Endometrial microvascular endothelial cells (primary cell): ENCODE data around the gene CS. TPM values are rescaled to one million over a fixed set of nuclear protein-coding genes. Genes with fewer than 3 reads are reported as not detected.

Source experiments
- in situ Hi-C: cut with HindIII; loops from 2 replicates; pipeline ENCODE4 v1.10.0; 2017; ENCODE audit warnings: low sequenced_read_pairs, low pct_unique_long_range_greater_than_20kb; ENCODE audit errors: inconsistent ontology term
- total RNA-seq: library from RNA; depleted of rRNA; stranded (reverse); fragments of >200 nt; gene quantifications from one replicate; pipeline ENCODE4 v1.2.3, GENCODE V29; 2015; ENCODE audit errors: inconsistent ontology term

The CS gene
- total RNA-seq, 1 donor from 2014 or later, result 257 TPM

- in situ Hi-C loops, result no loop called here
Measured at GRCh38 chr12:56229916-56230431, 70.2 kb downstream of the CS start, which contains the start of gene SLC39A5. TSS of gene SLC39A5 (plus strand) at chr12:56230051. CDS start at chr12:56231275, 1,224 bp downstream.

DNA sequence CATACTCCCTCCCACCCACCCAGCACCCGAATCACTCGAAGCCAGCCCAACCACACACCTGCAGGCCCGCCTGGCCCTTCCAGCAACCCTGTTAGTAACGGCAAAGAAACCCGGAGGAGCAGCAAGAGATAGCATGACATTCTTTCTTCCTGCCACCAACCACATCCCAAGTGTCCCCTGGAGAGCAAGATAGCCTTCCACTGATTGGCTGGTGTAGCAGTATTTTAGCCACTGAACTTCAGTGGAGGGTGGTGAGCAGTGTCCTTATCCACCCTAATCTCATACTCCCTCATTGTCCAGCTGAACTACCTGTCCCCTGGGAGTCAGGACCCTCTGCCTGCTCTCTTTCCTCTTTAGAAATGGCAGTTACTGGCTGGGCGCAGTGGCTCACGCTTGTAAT is 71.0 kb downstream of the CS start:
- in situ Hi-C loops, result no loop called here

GRCh38 chr12:56224954-56225353 is 75.2 kb downstream of the CS start:
- in situ Hi-C loops, result no loop called here

DNA sequence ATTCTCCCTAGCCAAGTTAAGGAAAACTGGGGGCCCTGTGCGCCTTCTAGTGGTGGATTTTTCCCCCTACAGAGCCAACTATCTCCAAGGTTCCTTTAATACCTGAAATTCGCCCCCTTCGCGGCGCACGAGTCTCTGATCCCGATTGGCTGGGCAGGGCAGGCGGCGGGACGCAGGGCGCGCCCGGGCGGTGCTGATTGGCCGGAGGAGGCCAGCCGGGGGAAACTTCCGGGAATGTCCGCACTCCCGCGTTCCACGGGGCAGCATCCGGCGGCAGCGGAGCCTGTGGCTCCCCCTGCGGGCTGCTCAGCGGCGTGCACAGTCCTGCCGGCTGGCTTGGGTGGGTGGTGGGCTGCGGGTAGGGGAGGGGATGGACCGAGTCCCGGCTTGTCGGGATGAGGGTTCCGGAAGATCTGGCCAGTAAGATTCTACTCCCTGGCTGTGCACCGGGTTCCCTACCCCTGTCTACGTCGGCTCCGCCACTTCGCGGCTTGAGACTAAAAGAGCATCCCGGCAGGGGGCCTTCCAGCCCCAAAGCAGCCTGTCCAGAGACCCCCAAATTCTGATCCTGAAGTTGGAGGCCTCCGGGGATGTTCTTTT is 75.9 kb downstream of the CS start, which contains the start of gene NABP2:
TSS of gene NABP2 (plus strand) at position 241 of the 600 bp plus-strand sequence. CDS start 515 bp downstream, outside the sequence.
- in situ Hi-C loops, result no loop called here

- in situ Hi-C loops, result no loop called here
Measured at GRCh38 chr12:56223571-56224101, 76.5 kb downstream of the CS start.

DNA sequence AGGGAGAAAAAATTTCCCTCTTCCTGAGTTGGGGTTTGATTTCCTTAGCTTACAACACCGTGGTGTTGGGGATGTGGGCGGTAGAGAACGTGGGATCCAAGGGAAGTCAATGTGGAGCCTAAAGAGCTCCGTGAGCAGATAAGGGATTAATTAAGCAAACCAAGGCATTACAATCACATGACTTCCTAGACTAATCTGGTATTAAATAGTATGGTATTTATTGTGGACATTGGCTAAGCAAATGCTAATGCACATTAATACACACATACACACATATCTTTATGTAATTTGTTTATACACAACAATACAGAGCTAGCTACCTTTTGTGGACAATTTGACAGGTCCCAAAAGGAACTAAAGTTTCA is 77.6 kb downstream of the CS start:
- in situ Hi-C loops, result no loop called here

- in situ Hi-C loops, result no loop called here
Measured at GRCh38 chr12:56221757-56222530, 78.2 kb downstream of the CS start, which contains the start of gene RNF41. TSS of gene RNF41 (minus strand) at chr12:56221922. CDS start at chr12:56214047, 7,875 bp downstream.

Other genes with a start within 250 kb of the CS start
- gene ERBB3, start 220.2 kb downstream of the CS start, total RNA-seq, result not detected
- gene PA2G4, start 195.8 kb downstream of the CS start, total RNA-seq, result 226 TPM
- gene RPL41, start 183.7 kb downstream of the CS start, total RNA-seq, result 2,640 TPM
- gene ZC3H10, start 182.1 kb downstream of the CS start, total RNA-seq, result 3.0 TPM
- gene ESYT1, start 172.1 kb downstream of the CS start, total RNA-seq, result 193 TPM
- 121 TPM for gene MYL6B, start 147.7 kb downstream of the CS start, total RNA-seq
- 2,953 TPM for gene MYL6, start 142.0 kb downstream of the CS start, total RNA-seq
- gene SMARCC2, start 110.8 kb downstream of the CS start, total RNA-seq, result 43.6 TPM
- 57.4 TPM for gene RNF41, start 78.4 kb downstream of the CS start, total RNA-seq
- 60.3 TPM for gene NABP2, start 76.0 kb downstream of the CS start, total RNA-seq
- gene SLC39A5, start 70.3 kb downstream of the CS start, total RNA-seq, result 3.7 TPM
- gene ANKRD52, start 41.9 kb downstream of the CS start, total RNA-seq, result 20.3 TPM
- gene COQ10A, start 33.4 kb downstream of the CS start, total RNA-seq, result 10.8 TPM
- 105 TPM for gene CNPY2, start 15.7 kb upstream of the CS start, total RNA-seq
- 5.0 TPM for gene PAN2, start 33.7 kb upstream of the CS start, total RNA-seq
- not detected for gene IL23A, start 38.6 kb upstream of the CS start, total RNA-seq
- gene STAT2, start 59.8 kb upstream of the CS start, total RNA-seq, result 66.7 TPM
- not detected for gene APOF, start 62.5 kb upstream of the CS start, total RNA-seq
- 24.3 TPM for gene TIMELESS, start 149.1 kb upstream of the CS start, total RNA-seq
- not detected for gene MIP, start 154.3 kb upstream of the CS start, total RNA-seq
- 4.7 TPM for gene SPRYD4, start 168.2 kb upstream of the CS start, total RNA-seq
- gene GLS2, start 187.8 kb upstream of the CS start, total RNA-seq, result not detected
- gene RBMS2, start 221.5 kb upstream of the CS start, total RNA-seq, result 48.0 TPM